GM12872 (cell line): ENCODE results near the gene SDHAF2.
A peak's percentile ranks its signal among the peaks of the same experiment; 100 is the strongest.

ENCODE experiments used
- TF ChIP-seq, protein P1 (sequence below): IDR thresholded peaks from 3 replicates; pipeline ENCODE4 v1.5.1; 2011; ENCODE audit warnings: low read depth, mild to moderate bottlenecking, low read length, moderate library complexity; ENCODE audit not compliant: insufficient read depth

The SDHAF2 gene

DNA sequence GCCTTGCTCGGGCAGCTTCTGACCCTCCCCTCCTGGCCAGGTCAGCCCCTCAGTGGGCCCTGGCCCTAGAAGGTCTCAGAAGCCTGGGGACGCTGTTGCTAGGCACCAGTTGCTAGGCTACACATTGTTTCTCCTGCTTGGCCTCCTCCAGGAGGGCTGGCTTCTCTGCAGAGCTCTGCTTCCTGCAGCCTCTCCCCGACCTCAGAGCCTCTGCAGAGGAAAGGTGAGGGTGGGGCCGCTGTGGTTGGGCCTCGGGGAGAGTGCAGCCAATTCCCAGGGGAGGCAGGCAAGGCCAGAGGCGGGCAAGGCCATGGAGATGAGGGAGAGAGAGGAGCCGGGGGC lies 51.0 kb downstream of the SDHAF2 start:
- TF ChIP-seq, protein P1, sequence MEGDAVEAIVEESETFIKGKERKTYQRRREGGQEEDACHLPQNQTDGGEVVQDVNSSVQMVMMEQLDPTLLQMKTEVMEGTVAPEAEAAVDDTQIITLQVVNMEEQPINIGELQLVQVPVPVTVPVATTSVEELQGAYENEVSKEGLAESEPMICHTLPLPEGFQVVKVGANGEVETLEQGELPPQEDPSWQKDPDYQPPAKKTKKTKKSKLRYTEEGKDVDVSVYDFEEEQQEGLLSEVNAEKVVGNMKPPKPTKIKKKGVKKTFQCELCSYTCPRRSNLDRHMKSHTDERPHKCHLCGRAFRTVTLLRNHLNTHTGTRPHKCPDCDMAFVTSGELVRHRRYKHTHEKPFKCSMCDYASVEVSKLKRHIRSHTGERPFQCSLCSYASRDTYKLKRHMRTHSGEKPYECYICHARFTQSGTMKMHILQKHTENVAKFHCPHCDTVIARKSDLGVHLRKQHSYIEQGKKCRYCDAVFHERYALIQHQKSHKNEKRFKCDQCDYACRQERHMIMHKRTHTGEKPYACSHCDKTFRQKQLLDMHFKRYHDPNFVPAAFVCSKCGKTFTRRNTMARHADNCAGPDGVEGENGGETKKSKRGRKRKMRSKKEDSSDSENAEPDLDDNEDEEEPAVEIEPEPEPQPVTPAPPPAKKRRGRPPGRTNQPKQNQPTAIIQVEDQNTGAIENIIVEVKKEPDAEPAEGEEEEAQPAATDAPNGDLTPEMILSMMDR: no peak

DNA sequence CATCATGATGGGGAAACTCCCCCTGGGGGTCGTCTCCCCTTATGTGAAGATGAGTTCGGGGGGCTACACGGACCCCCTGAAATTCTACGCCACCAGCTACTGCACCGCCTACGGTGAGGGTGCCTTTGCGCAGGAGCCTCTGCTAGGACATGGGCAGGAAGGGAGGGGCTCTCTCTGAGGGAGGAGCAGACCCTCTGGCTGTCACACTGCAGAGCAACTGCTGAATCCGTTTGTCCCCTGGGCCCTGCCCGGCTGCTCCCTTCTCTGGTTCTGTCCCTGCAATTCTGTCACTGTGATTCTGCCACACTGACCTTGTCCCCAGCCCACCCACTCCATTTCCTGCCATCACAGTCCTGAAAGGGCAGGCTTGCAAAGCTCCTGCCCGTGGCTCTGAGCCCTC lies 51.9 kb downstream of the SDHAF2 start:
- TF ChIP-seq, protein P1: no peak

DNA sequence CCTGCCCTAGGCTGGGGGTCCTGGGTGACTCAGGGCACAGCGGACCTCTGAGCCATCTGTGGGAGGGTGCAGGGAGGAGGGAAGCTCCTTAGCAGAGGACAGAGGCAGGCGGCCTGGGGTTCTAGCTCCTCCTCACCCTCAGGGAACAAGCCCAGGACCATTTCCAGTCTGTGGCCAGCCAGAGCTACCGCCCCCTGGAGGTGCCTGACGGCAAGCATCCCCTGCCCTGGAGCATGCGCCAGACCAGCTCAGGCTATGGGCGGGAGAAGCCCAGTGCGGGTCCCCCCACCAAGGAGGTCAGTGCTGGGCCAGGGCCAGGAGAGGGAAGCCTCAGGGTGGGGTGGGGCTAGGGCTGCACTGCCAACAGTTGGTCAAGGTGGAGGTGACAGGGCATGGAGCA lies 52.6 kb downstream of the SDHAF2 start:
- TF ChIP-seq, protein P1: peak; percentile 79

DNA sequence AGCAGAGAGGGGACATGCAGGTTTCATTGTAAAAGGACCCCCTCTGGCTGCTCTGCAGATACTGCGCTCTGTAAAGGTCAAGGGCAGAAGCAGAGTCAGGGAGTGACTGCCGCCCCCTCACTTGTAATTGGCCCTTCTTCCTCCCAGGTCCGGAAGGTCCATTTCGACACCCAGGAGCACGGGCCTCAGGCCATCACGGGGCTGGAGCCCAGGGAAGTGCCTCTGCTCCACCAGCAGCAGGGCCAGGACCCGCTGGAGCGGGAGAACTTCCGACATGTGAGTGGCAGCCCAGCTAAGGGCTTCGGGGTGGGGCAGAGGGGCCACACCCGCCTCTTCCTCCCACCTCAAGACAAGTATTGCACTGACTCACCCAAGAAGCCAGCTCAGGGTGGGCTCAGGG lies 54.6 kb downstream of the SDHAF2 start:
- TF ChIP-seq, protein P1: no peak

DNA sequence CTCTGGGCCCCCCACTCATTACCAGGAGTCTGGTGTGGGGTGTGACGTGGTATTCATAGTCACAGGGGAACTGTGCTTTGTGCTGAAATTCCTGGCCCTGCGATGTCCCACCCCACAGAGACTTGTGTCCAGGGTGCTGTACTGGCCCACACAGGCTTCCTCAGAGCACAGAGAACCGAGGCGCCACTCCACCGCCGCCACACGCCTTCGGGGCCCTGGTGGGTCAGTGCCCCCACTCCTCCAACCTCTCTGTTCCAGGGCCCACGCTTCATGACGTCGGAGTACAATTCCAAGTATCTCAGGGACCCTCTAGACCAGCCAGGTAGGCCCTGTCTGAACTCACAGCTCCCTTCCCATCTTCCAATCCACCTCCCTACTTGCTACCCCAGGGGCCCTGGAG lies 55.2 kb downstream of the SDHAF2 start:
- TF ChIP-seq, protein P1: no peak

DNA sequence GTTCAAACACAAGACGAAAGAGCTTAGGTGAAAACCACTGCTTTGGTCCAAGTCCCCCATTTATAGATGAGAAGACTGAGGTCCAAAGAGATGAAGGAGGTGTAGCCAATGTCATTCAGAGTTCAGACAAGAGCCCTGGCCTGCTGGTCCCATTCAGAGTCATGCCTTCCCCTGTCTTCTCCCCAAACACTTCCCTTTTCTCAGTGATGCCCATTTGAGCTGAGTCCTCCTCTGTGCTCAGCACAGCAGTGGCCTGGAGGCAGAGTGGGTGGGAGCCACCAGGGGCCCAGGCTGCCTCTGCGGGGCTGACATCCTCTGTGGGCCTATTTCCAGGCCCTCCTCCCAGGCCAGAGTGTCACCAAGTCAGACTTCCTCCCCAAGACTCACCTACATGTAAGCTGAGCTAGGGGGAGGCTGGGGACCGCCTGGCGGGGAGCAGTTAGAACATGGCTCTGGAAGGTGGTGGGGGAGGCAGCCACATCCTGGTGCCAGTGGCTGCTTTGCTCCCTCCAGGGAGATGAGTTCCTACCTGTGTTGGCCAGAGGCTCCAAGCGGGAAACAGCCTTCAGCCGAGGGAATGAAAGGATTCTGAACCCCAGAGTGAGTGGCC lies 56.2 kb downstream of the SDHAF2 start:
- TF ChIP-seq, protein P1: no peak

DNA sequence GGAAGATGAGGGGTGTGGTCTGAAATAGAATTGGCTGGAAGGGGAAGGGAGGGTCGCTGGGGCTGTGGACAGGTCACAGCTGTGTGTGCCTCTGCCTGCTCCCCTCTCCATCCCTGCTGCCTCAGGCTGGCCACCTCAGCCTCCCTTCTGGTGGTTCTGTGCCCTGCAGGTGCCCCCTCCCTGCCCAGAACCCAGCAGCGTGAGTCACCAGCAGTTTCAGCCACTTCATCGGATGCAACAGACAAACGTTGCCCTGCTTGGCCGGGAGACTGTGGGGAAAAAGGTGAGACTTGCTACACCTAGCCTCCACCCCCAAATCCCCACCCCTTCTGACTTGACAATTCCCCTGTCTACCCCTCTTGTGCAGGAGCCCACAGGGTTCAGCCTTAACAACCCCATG lies 56.9 kb downstream of the SDHAF2 start:
- TF ChIP-seq, protein P1: no peak
